HG02642 (cell line): ENCODE measurements around the gene FOXQ1.
"Not testable (repeated sequence)": the region's sequence is repeated elsewhere in the genome, so short reads cannot be mapped to it uniquely, and the experiment has no call there.

Source experiments
- ATAC-seq: cut with Tn5 transposase; IDR thresholded peaks from one replicate; pipeline ENCODE4 v1.9.1; 2021; ENCODE audit warnings: mild to moderate bottlenecking; ENCODE audit not compliant: unreplicated experiment, poor library complexity

FOXQ1 gene

GRCh38 chr6:1318036-1318435 lies 6.1 kb downstream of the FOXQ1 start:
- no peak for ATAC-seq

- ATAC-seq = not testable (repeated sequence)
Observed at GRCh38 chr6:1318584-1318983, 6.7 kb downstream of the FOXQ1 start.

GRCh38 chr6:1321738-1322137 lies 9.8 kb downstream of the FOXQ1 start:
- ATAC-seq = no peak

GRCh38 chr6:1322156-1322555 lies 10.3 kb downstream of the FOXQ1 start:
- ATAC-seq = no peak

- ATAC-seq = no peak
Observed at GRCh38 chr6:1322696-1323219, 10.9 kb downstream of the FOXQ1 start.

GRCh38 chr6:1324936-1325335 lies 13.0 kb downstream of the FOXQ1 start:
- no peak for ATAC-seq

GRCh38 chr6:1325461-1326309 lies 13.8 kb downstream of the FOXQ1 start:
- ATAC-seq = no peak

GRCh38 chr6:1326535-1327121 lies 14.7 kb downstream of the FOXQ1 start:
- no peak for ATAC-seq

GRCh38 chr6:1327630-1328029 lies 15.7 kb downstream of the FOXQ1 start:
- ATAC-seq = no peak

- ATAC-seq = no peak
Observed at GRCh38 chr6:1328129-1328800, 16.4 kb downstream of the FOXQ1 start.

GRCh38 chr6:1329708-1330107 lies 17.8 kb downstream of the FOXQ1 start:
- no peak for ATAC-seq

GRCh38 chr6:1334684-1335083 lies 22.8 kb downstream of the FOXQ1 start:
- no peak for ATAC-seq

GRCh38 chr6:1335367-1336037 lies 23.6 kb downstream of the FOXQ1 start:
- ATAC-seq = no peak

- ATAC-seq = no peak
Observed at GRCh38 chr6:1336246-1336843, 24.4 kb downstream of the FOXQ1 start.

GRCh38 chr6:1337791-1338190 lies 25.9 kb downstream of the FOXQ1 start:
- ATAC-seq = no peak

- ATAC-seq = no peak
Observed at GRCh38 chr6:1346101-1346500, 34.2 kb downstream of the FOXQ1 start.

- no peak for ATAC-seq
Observed at GRCh38 chr6:1346558-1347091, 34.7 kb downstream of the FOXQ1 start.

- no peak for ATAC-seq
Observed at GRCh38 chr6:1347161-1347560, 35.3 kb downstream of the FOXQ1 start.

- ATAC-seq = no peak
Observed at GRCh38 chr6:1348675-1349074, 36.8 kb downstream of the FOXQ1 start.

GRCh38 chr6:1349655-1350054 lies 37.8 kb downstream of the FOXQ1 start:
- no peak for ATAC-seq
